T47D (cell line): ENCODE measurements around the gene MMGT1.

Experiments used
- DNase-seq, 2 experiments: peaks; one replicate each; pipeline versions ENCODE4 v3.0.0 to v3.0.0-alpha.2; 2011 to 2012; ENCODE audit warnings: low read depth in 1 of 2, low spot score in 1 of 2
- JUND ChIP-seq: IDR thresholded peaks from 2 replicates; pipeline ENCODE4 v1.6.1; 2012; ENCODE audit warnings: low read depth
- in situ Hi-C: cut with HindIII; loops from 2 replicates; pipeline ENCODE4 v1.10.0; 2016; ENCODE audit warnings: low sequenced_read_pairs, low pct_unique_long_range_greater_than_20kb

MMGT1 gene

GRCh38 chrX:135973548-135974278 is at the start of gene MMGT1:
Gene MMGT1, minus strand, starts transcription at chrX:135973988. Its CDS starts 313 bp downstream, at chrX:135973675.
- in situ Hi-C loops = no loop called here
- TF ChIP-seq JUND = no peak
- DNase-seq = peak; percentile 30 to 82

- TF ChIP-seq JUND = no peak
- DNase-seq = no peak
- in situ Hi-C loops = no loop called here
Measured at GRCh38 chrX:136021903-136022302, 48.1 kb upstream of the MMGT1 start.

- no peak for TF ChIP-seq JUND
- in situ Hi-C loops = no loop called here
- no peak for DNase-seq
Measured at GRCh38 chrX:136021160-136021559, 47.4 kb upstream of the MMGT1 start.

GRCh38 chrX:136019226-136019625 is 45.4 kb upstream of the MMGT1 start:
- TF ChIP-seq JUND = no peak
- no peak for DNase-seq
- in situ Hi-C loops = no loop called here

- in situ Hi-C loops = no loop called here
- DNase-seq = no peak
- TF ChIP-seq JUND = no peak
Measured at GRCh38 chrX:136016881-136017280, 43.1 kb upstream of the MMGT1 start.

- TF ChIP-seq JUND = no peak
- in situ Hi-C loops = no loop called here
- DNase-seq = no peak
Measured at GRCh38 chrX:136015016-136015415, 41.2 kb upstream of the MMGT1 start.

- no peak for TF ChIP-seq JUND
- in situ Hi-C loops = no loop called here
- no peak for DNase-seq
Measured at GRCh38 chrX:135988245-135988644, 14.5 kb upstream of the MMGT1 start.

- no peak for TF ChIP-seq JUND
- in situ Hi-C loops = no loop called here
- no peak for DNase-seq
Measured at GRCh38 chrX:135985973-135986310, 12.2 kb upstream of the MMGT1 start.

- no peak for TF ChIP-seq JUND
- peak in 1 of 2 experiments; percentile 53 for DNase-seq
- in situ Hi-C loops = no loop called here
Measured at GRCh38 chrX:135985157-135985972, 11.6 kb upstream of the MMGT1 start, which contains the start of gene SLC9A6. Gene SLC9A6, plus strand, starts transcription at chrX:135985435. Its CDS starts 224 bp downstream, at chrX:135985659.

GRCh38 chrX:135984791-135985156 is 11.0 kb upstream of the MMGT1 start:
- no peak for DNase-seq
- TF ChIP-seq JUND = no peak
- in situ Hi-C loops = no loop called here

GRCh38 chrX:135984256-135984655 is 10.5 kb upstream of the MMGT1 start:
- DNase-seq = no peak
- in situ Hi-C loops = no loop called here
- TF ChIP-seq JUND = no peak

- TF ChIP-seq JUND = no peak
- DNase-seq = no peak
- in situ Hi-C loops = no loop called here
Measured at GRCh38 chrX:135982860-135983259, 9.1 kb upstream of the MMGT1 start.

- DNase-seq = no peak
- in situ Hi-C loops = no loop called here
- TF ChIP-seq JUND = no peak
Measured at GRCh38 chrX:135981668-135982067, 7.9 kb upstream of the MMGT1 start.
